Heart left ventricle (tissue), 16 donors: ENCODE measurements around the gene TNFRSF4. TPM values are rescaled to one million over a fixed set of nuclear protein-coding genes. Genes with fewer than 3 reads are reported as not detected.

Experiments used
- ATAC-seq, 4 donors: fragments of 200-7000 bp; cut with Tn5 transposase; one replicate each; pipeline ENCODE4 v1.9.1; 2020 to 2022; ENCODE audit warnings: moderate library complexity in 4 of 4, mild to moderate bottlenecking in 3 of 4, moderate number of reproducible peaks in 1 of 4
- DNase-seq, 5 donors: peaks; one replicate each; pipeline ENCODE4 v3.0.0-alpha.2; 2020
- H3K27ac ChIP-seq, 12 donors: fragments of 200-600 bp; sonication (generic) in 4 of 12; one replicate each; pipeline versions ENCODE4 v1.5.0 to v1.8.0; 2016 to 2022; ENCODE audit warnings: mild to moderate bottlenecking in 2 of 12
- H3K27me3 ChIP-seq, 9 donors: fragments of 200-600 bp; sonication (generic) in 2 of 9; one replicate each; pipeline versions ENCODE4 v1.5.1 to v1.8.0; 2016 to 2022; ENCODE audit warnings: mild to moderate bottlenecking in 3 of 9
- H3K36me3 ChIP-seq, 9 donors: fragments of 200-600 bp; sonication (generic) in 2 of 9; one replicate each; pipeline versions ENCODE4 v1.5.0 to v1.8.0; 2018 to 2022; ENCODE audit warnings: mild to moderate bottlenecking in 2 of 9
- H3K4me1 ChIP-seq, 12 donors: fragments of 200-600 bp; sonication (generic) in 4 of 12; one replicate each; pipeline versions ENCODE4 v1.5.0 to v1.8.0; 2016 to 2022; ENCODE audit warnings: mild to moderate bottlenecking in 3 of 12
- H3K4me3 ChIP-seq, 12 donors: fragments of 200-600 bp; sonication (generic) in 4 of 12; one replicate each; pipeline versions ENCODE4 v1.5.0 to v1.8.0; 2017 to 2022; ENCODE audit warnings: mild to moderate bottlenecking in 9 of 12, moderate library complexity in 4 of 12
- H3K9me3 ChIP-seq, 12 donors: fragments of 200-600 bp; sonication (generic) in 4 of 12; one replicate each; pipeline versions ENCODE4 v1.5.0 to v1.8.0; 2016 to 2022; ENCODE audit warnings: mild to moderate bottlenecking in 1 of 12
- POLR2A ChIP-seq, 2 donors: fragments of 450-650 bp; IDR thresholded peaks; one replicate each; pipeline ENCODE4 v1.6.1; 2017; ENCODE audit warnings: antibody characterized with exemption in 2 of 2, mild to moderate bottlenecking in 2 of 2, moderate library complexity in 2 of 2
- WGBS, 4 donors: extraction: QIAGEN DNeasy Blood & Tissue Kit in 2 of 4; methylation state at CpG; one replicate each; pipeline versions ENCODE4 v1.1.5 to v1.1.7; 2013 to 2018; 5-methylcytosine and 5-hydroxymethylcytosine counted together
- intact Hi-C, 10 donors: fragments of 100-400 bp; cut with DNase I; formaldehyde crosslinking; loops; one replicate each; pipeline versions ENCODE4 v1.11.1 to v1.14.2; 2022
- polyA plus RNA-seq, 2 donors: library from polyadenylated mRNA; stranded (reverse); fragments of 200-250 nt; gene quantifications; one replicate each; pipeline ENCODE4 v1.2.3, GENCODE V29; 2013
- total RNA-seq, 9 donors: library from RNA; depleted of rRNA in 2 of 9; stranded (reverse); fragments of >200 nt in 2 of 9; fragmentation: NEBNext Ultra II Directional in 3 of 9; extraction: Animal tissue kit (Norgen Biotek cat#: 25700) in 3 of 9; gene quantifications; one replicate each; pipeline versions ENCODE4 v1.1.0 to v1.2.4, GENCODE V29; 2016 to 2023
- TF ChIP-seq, protein P1 (sequence below), 12 donors: fragments of 200-600 bp; sonication (generic) in 4 of 12; IDR thresholded peaks; one replicate each; pipeline versions ENCODE4 v1.5.0 to v1.8.0; 2018 to 2022; ENCODE audit warnings: antibody characterized with exemption in 12 of 12, mild to moderate bottlenecking in 5 of 12
- donor health status: ischemic (EF 13 %, LVEDD 7.1; RV severe dilation, severe dysfunction).
- donor health status: healthy with polysubstance abuse.
- donor health status: DM: no; HTN: yes; CAD: no.
- donor health status: DM: no; HTN: no; CAD: no.
- donor health status: ischemic (EF 25% LVEDD 6.9; RV normal size, moderate dysfunction).
- donor health status: ischemic (EF 25% LVEDD 5.7; RV mildly dilated, moderate dysfunction).
- donor health status: healthy.
- donor health status: DM: yes; HTN: yes; CAD: no.
- donor health status: ischemic (EF 35%, LVEDD 5.7; RV mildly dilated, moderate dysfunction).
- donor health status: nonischemic (EF 11% LVEDD 7.7; RV severe dilation, severe dysfunction).
- donor health status: DM: yes; HTN: yes; CAD: no.
- donor health status: PGD.
- donor health status: ischemic (EF 29% LVEDD 5.4; RV normal size, mild dysfunction).
- donor health status: nonischemic (EF 23%, LVEDD 6.1; RV moderate dilation, normal function).

Gene TNFRSF4
- total and polyA plus RNA-seq, 11 donors: 1.1 to 23.8 (median 2.7) TPM

GRCh38 chr1:1240822-1241587 lies 27.1 kb upstream of the TNFRSF4 start:
- Histone ChIP-seq H3K27ac (no peak overlapping the region), H3K4me1 (peaks cover 0 to 26% (median 5%) of the 10 kb centered on the region in 12 donors), H3K9me3 (no peaks in the 10 kb centered on the region), H3K36me3 (no peaks in the 10 kb centered on the region), H3K4me3 (no peak overlapping the region), H3K27me3 (peaks cover 17 to 59% (median 29%) of the 10 kb centered on the region in 9 donors)
- no peak for DNase-seq
- ATAC-seq: no peak
- TF ChIP-seq POLR2A (IDR thresholded peaks at IDR 0.05): no peak
- intact Hi-C loops: no loop called here
- WGBS, 4 donors: 55 to 74% (median 65%) methylated on average over 10 to 23 of the region's 23 CpGs

- TF ChIP-seq, protein P1, sequence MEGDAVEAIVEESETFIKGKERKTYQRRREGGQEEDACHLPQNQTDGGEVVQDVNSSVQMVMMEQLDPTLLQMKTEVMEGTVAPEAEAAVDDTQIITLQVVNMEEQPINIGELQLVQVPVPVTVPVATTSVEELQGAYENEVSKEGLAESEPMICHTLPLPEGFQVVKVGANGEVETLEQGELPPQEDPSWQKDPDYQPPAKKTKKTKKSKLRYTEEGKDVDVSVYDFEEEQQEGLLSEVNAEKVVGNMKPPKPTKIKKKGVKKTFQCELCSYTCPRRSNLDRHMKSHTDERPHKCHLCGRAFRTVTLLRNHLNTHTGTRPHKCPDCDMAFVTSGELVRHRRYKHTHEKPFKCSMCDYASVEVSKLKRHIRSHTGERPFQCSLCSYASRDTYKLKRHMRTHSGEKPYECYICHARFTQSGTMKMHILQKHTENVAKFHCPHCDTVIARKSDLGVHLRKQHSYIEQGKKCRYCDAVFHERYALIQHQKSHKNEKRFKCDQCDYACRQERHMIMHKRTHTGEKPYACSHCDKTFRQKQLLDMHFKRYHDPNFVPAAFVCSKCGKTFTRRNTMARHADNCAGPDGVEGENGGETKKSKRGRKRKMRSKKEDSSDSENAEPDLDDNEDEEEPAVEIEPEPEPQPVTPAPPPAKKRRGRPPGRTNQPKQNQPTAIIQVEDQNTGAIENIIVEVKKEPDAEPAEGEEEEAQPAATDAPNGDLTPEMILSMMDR (IDR thresholded peaks at IDR 0.05): no peak
- TF ChIP-seq POLR2A (IDR thresholded peaks at IDR 0.05): no peak
- Histone ChIP-seq H3K36me3 (no peaks in the 10 kb centered on the region), H3K4me3 (no peak overlapping the region), H3K27ac (no peak overlapping the region), H3K27me3 (peaks cover 13 to 52% (median 22%) of the 10 kb centered on the region in 9 donors), H3K9me3 (no peaks in the 10 kb centered on the region), H3K4me1 (peaks cover 0 to 23% (median 5%) of the 10 kb centered on the region in 12 donors)
- ATAC-seq (no peak), DNase-seq (no peak)
- 42 to 72% (median 46%) methylated on average over 4 to 11 of the region's 11 CpGs for WGBS, 4 donors
- intact Hi-C loops: no loop called here
These were observed 26.4 kb upstream of the TNFRSF4 start for GRCh38 chr1:1240348-1240732.

- 37 to 57% (median 42%) methylated on average over 20 to 30 of the region's 30 CpGs for WGBS, 4 donors
- TF ChIP-seq, protein P1 (IDR thresholded peaks at IDR 0.05): no peak
- TF ChIP-seq POLR2A (IDR thresholded peaks at IDR 0.05): no peak
- Histone ChIP-seq H3K4me1 (peaks cover 0 to 22% (median 5%) of the 10 kb centered on the region in 12 donors), H3K9me3 (no peaks in the 10 kb centered on the region), H3K27ac (no peak overlapping the region), H3K4me3 (no peak overlapping the region), H3K36me3 (peaks cover 0 to under 1% (median 0%) of the 10 kb centered on the region in 9 donors), H3K27me3 (peaks cover 12 to 50% (median 21%) of the 10 kb centered on the region in 9 donors)
- ATAC-seq (no peak), DNase-seq (no peak)
- intact Hi-C loops: loop anchor here in 1 of 10 donors (10.0 kb wide), 1 partner anchor 115 kb away; no protein-coding TSS in a partner anchor
These were observed 25.8 kb upstream of the TNFRSF4 start for GRCh38 chr1:1239614-1240347.

DNA sequence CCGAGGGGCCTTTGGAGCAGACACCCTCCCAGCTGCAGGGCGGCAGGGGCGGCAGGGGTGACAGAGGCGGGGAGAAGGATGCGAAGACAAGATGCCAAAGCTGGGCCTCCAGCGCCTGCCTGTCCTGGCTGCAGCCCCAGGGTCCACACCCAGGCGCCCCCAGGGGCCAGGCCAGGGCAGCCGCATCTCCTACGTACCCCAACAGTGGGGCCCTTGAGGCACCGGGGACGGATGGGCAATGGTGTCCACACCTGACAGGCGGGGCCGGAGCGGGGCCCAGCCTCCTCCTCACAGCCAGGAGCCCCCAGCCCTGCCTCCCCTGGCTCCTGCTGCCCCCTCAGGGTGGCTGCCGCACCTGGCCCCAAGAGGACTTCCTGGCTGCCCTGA lies 25.3 kb upstream of the TNFRSF4 start:
- no peak overlapping the region for H3K27ac ChIP-seq
- 58 to 78% (median 62%) methylated on average over 1 to 15 of the region's 15 CpGs for WGBS, 4 donors
- no peak for TF ChIP-seq POLR2A (IDR thresholded peaks at IDR 0.05)
- TF ChIP-seq, protein P1 (IDR thresholded peaks at IDR 0.05): no peak
- H3K9me3 ChIP-seq: no peaks in the 10 kb centered on the region
- peaks cover 0 to 6% (median 0%) of the 10 kb centered on the region in 9 donors for H3K36me3 ChIP-seq
- peaks cover 0 to 19% (median 5%) of the 10 kb centered on the region in 12 donors for H3K4me1 ChIP-seq
- DNase-seq: no peak
- H3K27me3 ChIP-seq: peaks cover 12 to 48% (median 20%) of the 10 kb centered on the region in 9 donors
- intact Hi-C loops: loop anchor here in 1 of 10 donors (10.0 kb wide), 1 partner anchor 114 kb away; no protein-coding TSS in a partner anchor
- ATAC-seq: no peak
- H3K4me3 ChIP-seq: no peak overlapping the region
